NCI-H1930 (cell line): ENCODE results near the gene FAM184A.

Experiments
- DNase-seq, 2 experiments: peaks; one replicate each; lab custom pipeline; 2025; lab: John Stamatoyannopoulos, UW

The FAM184A gene

DNA sequence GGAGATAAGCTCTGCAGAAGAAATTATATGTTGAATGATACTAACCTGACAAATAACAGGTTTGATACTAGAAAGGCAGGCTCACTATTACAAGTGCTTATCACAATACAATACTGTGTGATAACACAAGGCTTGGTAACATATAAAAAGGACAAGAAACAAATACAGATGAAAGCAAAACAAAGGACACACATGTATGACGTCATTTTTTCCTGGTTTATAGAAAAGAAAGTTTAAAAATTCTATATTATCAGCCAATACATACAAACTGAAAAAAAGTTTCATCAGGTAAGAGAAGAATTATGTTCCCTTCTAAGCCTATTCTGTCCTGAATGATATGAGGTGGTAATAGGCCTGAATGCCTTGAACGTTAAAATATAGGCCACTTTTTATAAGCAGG, 111.2 kb downstream of the FAM184A start:
- no peak for DNase-seq

DNA sequence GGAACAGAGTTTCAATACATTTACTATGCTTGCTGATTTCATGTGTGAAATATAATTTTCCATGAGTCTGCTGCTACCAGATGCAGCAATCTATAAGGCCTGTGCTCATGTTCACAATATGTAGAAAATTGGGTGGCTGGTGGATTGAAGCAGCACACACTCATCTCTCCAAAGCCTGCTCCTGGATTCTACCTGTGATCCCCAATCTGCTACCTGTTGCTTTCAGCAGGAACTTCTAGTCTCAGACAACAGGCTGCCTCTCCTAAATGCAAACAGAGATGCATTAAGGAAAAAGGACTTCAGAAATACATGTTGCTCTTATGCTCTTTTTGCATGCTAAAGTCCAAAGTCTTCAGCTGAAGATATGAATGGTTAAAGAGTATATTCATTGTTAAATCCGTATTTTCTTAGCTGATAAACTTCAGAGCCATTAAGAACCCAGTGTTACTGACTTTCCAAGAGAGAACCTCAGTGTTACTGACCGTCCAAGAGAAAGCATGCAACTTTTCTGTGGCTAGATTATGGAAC, 112.6 kb downstream of the FAM184A start:
- no peak for DNase-seq

DNA sequence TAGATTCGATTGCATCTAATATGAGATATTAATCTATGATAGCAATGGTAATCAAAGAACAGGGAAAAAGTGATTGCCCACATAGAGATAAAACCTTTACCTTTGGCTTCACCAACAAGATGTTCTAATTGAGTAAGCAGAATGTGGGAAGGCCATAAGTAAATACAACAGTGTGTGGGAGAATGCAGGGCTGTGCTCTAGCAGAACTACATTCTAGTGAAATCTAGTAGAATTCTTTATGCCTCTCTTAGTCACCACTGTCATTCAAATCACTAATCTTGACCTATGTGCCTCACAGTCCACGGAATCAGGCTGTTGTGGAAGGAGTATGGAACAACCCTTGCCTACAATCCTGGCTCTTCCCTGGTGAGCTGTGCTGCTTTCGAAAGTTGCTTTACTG, 113.1 kb downstream of the FAM184A start:
- DNase-seq: no peak

DNA sequence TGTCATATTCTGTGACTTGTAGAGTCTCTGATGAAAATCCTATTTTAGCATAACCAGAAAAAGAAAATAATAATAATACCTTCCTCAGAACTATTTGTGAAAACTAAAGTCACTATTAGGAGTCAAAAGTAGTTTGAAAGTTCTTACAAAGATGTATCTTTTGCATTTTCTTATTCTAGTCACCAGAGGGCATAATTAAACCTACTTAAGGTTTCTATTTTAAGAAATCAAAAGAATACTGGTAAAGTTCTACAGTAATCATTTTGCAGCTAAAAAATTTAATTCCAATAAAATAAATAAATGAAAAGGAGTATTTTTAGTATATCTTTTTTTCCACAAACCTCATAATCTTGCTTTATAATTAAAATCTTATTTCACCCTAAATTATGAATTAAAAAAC, 115.5 kb downstream of the FAM184A start:
- DNase-seq: no peak

DNA sequence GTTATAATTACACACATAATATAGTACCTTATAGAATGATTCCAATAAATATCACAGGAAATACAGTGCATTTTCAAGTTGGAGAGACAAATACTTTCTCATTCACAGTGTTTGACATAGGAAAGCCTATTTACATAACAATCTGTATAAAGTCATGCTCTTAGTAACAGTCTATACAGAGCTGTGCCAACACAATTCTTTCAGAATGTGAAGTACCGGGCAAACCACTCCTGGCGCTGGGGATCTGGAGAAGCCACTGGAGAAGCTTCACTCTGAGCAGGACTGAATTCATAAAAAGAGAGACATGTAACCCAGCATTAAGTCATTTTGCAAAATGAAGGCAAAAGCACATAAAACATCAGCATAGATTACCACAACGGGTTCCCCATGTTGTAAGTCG, 118.6 kb downstream of the FAM184A start:
- DNase-seq: no peak

DNA sequence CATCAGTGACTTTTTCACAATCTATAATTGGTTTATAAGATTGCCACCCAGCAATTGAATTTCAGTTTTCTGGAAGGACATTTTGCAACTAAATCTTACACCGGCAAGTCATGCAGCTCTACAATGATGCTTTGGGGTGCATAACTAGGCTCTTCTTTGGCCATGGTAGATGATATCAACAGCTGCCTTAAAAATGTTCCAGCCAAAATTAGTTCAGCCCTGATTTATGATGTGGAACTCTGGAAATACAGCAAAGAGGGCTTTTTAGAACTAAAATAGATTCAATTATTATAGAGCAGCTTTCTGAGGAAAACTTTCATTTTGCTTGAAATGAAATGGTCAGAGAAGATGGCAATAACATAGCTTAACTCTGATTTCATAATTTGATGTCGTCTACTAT, 125.1 kb downstream of the FAM184A start:
- no peak for DNase-seq

DNA sequence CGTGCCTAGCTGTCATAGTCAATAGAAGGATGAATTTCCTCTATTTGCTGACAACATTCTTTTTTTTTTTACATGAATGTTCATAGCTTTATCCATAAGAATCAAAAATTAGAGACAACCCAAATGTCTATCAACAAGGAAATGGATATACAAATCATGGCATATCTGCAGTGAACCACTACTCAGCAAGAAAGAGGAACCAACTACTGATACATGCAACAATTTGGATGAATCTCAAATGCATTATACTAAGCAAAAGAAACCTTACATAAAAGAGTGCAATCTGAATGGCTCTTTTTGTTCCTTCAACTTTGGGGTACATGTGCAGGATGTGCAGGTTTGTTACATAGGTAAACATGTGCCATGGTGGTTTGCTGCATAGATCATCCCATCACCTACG, 125.8 kb downstream of the FAM184A start:
- DNase-seq: no peak

DNA sequence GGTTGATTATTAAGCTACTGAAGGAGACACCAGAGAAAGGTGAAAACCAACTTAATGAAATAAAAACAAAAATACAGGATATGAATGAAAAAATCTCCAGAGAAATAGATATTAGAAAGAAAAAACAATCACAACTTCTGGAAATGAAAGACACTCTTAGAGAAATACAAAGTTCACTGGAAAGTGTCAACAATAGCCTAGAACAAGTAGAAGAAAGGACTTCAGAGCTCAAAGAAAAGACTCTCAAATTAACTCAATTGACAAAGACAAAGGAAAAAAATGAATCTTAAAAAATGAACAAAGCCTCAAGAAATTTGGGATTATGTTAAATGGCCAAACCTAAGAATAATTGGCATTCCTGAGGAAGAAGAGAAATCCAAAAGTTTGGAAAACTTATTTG, 133.2 kb downstream of the FAM184A start:
- DNase-seq: no peak

DNA sequence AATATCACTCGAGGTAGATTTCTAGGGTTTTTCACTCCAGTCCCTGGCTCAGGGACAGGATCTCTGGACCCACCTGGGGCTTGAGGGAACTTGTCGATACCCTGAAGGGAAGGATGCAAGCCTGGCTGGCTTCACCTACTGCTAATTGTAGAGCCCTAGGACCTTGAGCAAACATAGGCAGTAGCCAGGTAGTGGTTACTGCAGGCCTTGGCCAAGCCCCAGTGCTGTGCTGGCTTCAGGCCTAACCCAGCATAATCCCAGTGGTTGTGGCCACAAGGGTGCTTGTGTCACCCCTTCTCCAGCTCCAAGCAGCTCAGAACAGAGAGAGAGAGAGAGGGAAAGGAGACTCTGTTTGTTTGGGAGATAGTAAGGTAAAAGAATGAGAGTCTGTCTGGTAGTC, 137.7 kb downstream of the FAM184A start:
- DNase-seq: no peak

DNA sequence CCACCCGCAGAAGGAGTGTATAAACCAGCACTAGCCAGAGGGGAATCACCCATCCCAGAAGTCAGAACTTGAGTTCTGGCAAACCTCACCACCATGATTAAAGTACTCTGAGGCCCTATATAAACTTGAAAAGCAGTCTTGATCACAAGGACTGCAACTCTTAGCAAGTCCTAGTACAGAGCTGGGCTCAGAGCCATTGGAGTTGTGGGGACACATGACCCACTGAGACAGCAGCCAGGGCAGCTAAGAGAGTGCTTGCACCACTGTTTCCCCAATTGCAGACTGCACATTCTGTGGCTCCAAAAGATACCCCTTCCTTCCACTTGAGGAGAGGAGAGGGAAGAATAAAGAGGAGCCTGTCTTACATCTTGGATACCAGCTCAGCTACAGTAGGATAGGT, 138.8 kb downstream of the FAM184A start:
- no peak for DNase-seq

DNA sequence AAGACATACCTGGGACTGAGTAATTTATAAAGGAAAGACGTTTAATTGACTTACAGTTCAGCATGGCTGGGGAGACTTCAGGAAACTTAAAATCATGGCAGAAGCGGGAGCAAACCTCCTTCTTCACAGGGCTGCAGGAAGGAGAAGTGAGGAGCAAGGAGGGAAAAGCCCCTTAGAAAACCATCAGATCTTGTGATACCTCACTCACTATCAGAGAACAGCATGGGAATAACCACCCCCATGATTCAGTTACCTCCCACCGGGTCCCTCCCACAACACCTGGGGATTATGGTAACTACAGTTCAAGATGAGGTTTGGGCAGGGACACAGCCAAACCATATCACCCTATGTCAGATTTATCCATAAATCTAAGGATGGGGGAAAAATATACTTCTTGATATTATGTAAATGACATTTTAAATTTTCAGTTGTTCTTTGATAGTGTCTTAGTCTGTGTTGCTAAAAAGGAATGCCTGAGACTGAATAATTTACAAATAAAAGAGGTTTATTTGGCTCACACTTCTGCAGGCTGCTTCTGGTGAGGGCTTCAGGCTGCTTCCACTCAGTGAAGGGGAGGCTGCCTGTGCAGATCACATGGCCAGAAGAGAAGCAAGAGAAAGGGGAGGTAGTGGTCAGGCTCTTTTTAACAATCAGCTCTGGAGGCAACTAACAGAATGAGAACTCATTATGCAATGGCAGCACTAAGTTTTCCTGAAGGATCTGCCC, 142.3 kb downstream of the FAM184A start:
- DNase-seq: no peak

DNA sequence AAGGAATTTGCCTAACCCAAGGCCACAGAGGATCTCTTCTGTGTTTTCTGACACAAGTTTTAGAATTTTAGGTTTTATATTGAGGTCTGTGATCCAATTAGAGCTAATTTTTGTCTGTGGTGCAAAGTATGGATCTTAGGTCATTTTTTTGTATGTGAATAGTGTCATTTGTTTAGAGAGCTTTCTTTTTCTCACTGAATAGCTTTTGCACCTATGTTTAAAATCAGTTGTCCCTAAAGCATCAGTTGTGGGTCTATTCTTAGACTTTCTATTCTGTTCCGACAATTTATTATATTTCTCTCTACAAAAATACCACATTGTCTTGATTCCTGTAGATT, 143.2 kb downstream of the FAM184A start:
- no peak for DNase-seq

DNA sequence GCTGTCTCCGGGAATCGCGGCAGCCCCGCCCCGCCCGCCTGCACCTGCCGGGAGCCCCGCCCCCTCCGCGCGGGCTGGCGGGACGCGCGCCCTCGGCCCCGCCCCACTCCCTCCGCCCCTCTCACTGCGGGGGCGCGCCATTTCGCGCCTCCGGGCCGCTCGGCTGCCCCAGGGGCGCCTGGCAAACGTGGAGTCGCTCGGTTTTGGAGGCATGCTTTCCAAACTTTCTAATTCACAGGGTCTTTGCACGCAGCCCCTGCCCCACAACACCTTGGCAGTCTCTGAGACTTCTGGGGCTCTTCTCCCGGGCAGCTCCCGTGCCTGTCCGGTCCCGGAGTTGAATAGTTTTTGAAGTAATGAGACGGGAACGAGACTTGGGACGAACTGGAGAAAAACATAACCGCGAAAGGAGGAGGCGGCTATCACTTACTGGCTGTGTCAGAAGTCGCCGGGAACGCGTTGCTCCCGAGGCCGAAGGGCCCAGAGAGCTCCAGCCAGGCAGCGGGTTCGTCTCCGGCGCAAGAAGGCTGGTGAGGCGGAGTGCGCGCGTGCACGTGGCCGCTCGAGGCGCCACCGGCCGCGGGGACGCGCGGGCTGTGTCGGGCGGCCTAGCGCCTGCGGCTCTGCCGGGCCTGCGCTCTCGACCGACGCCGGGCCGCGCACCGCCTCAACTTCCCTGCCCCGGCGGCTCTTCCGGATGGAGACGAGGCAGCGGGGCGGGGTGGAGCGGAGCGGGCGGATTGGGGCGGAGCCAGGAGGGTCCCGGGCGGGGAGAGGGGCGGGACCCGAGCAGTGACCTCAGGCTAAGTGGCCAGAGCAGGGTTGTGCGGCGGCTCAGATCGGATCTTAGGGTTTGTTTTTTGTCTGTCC, 143.8 kb downstream of the FAM184A start, which contains the start of gene MCM9:
TSS of gene MCM9 (minus strand) at position 699 of the 870 bp plus-strand sequence. CDS start 3,436 bp downstream, outside the sequence.
- peak; percentile 78 to 88 for DNase-seq

DNA sequence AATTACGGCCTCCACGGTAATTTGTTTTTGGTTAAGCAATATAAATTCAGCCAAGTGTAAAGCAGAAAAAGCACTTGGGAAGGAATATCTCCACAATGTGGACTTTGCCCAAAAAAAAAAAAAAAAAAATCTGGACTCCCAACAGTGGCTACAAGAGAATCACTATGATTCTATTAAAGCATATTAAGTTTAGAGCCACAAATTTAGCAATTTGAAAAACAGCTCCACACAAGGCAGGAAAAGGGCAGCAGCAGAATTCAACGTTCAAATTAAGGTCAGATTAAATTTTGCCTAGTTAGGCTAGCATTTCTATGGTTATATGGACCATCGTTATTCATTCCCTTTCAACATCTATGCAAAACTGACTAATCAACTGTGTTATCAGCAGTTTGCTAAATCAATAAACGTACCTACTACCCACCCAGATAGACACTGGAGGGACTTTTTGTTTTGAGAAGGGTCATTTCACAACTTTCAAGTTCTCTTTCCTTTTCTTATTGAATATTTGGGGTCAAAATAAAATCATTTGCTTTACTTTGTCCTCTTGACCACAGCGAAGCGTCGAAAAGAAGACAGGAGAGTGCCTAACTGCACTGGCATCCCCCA, 144.5 kb downstream of the FAM184A start:
- no peak for DNase-seq

DNA sequence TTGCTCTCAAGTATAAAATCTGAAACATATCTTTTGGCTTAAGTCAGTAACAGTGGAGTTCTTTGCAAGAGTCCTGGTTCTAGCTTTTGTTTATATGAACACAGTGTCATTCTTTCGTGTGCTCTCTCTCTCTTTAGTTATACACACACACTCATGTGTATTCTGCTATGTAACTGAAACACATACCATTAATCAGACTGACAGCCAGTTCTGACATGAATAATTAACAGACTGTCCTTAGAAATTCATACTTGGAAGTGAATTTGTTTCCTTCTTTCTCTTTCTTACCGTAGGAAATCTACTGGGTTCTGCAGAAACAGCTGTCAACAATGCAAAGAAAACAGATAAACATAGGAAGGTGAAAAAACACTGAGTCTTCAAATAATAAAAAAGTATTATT, 146.0 kb downstream of the FAM184A start:
- DNase-seq: no peak

DNA sequence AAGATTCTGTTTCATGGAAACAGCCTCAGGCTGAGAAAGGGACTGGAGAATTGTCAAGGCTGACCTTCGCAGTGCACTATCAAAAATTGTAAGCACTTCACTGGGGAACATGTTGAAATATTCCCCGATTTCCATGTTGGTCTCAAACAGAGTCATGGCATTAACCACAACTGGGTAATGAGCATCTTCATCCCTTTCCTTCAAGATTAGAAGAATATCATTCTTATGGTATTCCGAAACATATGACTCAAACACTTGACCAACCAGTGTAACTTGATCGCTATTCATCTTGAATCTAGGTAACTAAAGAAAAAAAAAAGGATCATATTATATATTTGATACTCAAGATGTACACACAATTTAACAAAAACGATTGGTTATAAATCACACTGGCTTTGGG, 147.0 kb downstream of the FAM184A start:
- DNase-seq: no peak

DNA sequence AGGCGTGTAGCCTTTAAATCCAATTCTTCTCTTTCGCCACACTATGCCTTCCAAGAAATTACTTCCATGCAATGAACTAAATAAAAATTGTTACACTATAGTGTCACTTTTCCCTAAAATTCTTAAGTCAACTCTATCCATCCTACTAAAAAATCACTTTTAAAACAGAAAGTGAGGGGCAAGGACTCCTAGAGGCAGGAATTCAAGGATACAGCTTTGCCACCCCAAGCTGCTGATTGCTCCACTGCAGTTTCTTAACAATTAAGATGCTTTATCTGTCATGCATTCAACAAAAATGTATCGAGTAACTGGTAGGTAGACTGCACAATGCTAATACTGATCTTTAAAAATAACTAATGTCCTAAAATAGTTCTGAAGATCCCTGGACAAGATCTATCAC, 147.8 kb downstream of the FAM184A start:
- DNase-seq: no peak

DNA sequence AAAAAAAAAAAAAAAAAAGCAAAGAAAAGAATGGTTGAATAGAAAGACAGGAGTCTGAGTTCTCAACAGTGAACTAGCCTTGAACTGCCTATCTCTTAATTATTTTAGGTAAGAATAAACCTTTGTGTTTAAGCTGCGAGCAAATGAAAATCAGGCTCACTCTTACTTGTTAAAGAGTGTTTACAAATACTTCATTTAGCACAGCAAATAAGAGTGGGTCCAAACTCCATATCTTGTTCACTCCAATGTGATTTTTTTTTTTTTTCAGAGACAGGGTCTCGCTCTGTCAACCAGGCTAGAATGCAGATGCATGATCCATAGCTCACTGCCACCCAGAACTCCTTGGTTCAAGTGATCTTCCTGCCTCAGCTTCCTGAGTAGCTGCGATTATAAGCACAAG, 155.4 kb downstream of the FAM184A start:
- no peak for DNase-seq

DNA sequence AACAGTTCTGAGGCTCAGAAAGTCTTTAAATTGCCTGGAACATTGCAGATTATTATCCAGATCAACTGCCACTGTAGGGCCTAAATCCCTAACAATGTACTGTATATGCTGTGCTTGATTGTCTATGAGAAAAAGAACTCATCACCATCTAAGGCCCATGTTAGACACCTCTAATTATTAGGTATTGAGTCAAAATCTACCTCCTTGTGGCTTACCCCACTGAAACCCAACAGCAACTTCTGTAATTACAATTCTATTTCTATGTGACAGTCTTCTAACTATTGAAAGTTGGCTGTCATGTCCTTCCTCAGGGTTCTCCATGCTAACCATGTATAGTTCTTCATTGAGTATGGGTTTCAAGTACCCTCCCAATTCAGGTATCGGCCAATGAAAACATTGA, 157.4 kb downstream of the FAM184A start:
- DNase-seq: no peak

DNA sequence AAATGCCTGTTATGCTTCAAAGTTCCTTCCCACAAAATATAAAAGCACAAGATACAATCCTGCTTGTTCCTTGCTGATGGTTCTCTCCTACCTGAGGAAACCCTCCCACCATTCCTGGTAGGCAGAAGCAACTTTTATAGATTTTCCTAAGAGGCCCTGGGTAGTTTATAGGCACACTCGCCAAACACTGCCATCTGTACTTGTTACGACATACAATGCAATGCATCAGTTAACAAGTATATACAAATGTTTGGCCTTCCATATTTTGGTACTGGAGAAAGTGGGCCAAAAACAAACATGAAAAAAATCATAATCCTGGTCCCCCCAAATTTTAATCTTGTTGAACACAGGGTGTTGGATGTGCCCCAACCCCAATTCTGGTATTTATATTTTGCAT, 160.1 kb downstream of the FAM184A start:
- DNase-seq: no peak

DNA sequence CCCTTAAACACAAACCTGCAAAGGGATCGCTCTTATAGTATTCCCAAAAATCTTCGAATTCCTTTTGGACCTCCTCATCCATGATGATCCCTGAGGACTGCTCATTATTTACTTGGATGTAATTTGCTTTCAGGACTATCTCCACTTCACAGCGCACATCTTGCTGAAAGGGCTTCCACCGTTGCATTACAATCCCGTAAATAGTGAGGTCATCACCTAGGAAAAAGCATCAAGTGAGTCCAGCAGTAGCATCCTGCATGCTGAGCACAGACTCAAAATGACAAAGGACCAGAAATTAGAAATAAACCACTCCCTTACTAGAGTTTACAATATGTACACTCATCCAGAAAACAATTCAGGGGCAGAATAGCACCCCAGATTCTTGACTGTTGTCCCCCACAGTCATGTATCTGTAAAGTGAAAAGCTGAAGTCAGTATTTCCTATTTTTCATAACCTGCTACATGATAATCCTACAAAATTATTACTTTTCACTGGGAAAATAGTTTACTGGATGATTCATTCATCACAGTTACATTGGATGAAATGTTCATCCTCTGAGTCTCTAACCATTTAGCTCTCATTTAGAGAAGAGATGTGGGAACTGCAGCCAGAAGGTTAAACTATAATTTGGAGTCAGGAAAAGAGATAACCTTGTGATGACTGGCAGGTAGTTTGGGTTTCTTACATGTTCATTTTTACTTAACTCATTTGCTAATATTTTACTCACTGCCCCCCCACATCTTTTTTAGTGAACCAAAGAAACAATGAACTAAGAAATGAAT, 160.7 kb downstream of the FAM184A start:
- no peak for DNase-seq

DNA sequence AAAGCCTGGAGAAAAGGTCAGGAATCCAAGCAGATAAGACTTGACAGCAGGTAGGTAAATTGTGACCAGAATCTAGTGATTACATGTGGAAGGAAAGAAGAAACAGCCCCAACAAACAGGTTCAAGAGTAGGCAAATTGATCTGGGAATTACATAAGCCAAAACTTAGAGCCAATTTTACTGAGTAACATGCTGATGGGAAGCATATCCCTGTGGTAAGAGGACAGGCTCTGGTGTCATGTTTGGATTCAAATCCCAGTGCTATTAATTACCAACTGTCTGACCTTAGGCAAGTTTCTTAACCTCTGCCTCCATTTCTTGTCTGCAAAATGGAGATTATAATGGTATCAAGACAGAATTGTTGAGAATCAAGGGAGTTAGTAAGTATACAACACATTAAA, 163.9 kb downstream of the FAM184A start:
- DNase-seq: no peak
